NCI-H187 treated with DMSO at 0.1 percent for 48 hours (cell line): ENCODE results near the gene CXorf66.
"Not testable (repeated sequence)": the region's sequence is repeated elsewhere in the genome, so short reads cannot be mapped to it uniquely, and the experiment has no call there.

Source experiments
- DNase-seq: peaks from one replicate; lab custom pipeline; 2025; lab: John Stamatoyannopoulos, UW

The CXorf66 gene, protein sequence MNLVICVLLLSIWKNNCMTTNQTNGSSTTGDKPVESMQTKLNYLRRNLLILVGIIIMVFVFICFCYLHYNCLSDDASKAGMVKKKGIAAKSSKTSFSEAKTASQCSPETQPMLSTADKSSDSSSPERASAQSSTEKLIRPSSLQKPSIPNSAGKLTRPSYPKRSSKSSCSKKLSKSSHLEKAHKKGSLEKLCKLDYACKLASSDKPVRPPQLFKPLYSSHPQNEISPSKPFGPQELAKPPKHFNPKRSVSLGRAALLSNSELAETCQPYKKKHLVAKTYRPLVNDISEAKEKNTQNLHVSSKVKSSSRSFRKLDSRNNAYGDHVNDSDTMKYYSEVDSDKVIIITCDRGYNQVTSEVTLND

DNA sequence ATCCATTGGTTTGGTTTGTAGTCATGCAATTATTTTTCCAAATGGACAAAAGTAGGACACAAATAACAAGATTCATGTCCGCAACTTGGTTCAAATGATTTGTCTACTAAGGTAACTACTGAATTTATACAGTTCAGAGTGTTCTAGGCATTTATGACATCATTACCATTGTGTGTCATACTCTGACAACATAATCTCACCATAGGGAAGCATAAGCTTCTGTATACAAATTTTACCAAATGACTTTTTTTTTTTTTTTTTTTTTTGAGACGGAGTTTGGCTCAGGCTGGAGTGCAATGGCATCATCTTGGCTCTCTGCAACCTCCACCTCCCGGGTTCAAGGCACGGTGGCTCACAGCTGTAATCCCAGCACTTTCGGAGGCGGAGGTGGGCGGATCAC is at the start of gene CXorf66:
Gene CXorf66, minus strand, starts transcription at position 101 of the 400 bp plus-strand sequence. Its CDS starts 25 bp downstream, at position 76.
- no peak for DNase-seq

DNA sequence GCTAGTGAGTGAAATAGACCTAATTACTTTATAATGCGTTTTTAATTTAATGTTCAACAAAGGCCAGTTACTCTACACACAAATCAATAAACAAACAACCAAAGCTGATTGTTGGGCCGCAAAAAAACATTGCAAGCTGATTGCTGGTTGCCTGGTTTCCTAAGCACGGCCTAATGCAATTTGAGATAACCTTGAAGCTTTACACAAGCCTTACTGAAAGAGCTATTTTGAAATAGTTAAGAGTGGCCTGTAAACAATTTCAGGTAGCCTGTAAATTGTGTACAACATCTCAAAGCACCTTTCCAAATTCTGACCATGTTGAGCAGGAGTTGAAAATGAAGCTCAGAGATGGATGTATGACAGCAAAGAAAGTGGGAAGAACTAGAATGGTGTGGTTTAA is 17.5 kb upstream of the CXorf66 start:
- DNase-seq, result no peak

DNA sequence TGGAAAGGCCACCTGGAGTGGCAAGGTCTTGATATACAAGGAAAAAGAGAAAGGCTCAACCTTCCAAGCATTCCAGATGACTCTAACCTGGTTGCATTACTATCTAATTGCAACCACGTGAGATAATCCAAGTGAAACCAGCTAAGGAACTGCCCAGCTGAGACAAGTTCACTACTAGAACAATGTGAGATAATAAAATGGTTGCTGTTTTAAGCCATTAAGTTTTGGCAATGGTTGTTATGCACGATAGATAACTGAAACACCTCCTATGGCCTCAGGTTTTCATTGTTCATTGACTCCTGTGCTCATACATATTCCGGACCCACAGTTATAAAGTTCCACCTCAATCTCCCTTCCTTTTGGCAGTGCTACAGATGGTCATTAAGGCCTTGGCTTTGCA is 9.2 kb upstream of the CXorf66 start:
- DNase-seq, result no peak

DNA sequence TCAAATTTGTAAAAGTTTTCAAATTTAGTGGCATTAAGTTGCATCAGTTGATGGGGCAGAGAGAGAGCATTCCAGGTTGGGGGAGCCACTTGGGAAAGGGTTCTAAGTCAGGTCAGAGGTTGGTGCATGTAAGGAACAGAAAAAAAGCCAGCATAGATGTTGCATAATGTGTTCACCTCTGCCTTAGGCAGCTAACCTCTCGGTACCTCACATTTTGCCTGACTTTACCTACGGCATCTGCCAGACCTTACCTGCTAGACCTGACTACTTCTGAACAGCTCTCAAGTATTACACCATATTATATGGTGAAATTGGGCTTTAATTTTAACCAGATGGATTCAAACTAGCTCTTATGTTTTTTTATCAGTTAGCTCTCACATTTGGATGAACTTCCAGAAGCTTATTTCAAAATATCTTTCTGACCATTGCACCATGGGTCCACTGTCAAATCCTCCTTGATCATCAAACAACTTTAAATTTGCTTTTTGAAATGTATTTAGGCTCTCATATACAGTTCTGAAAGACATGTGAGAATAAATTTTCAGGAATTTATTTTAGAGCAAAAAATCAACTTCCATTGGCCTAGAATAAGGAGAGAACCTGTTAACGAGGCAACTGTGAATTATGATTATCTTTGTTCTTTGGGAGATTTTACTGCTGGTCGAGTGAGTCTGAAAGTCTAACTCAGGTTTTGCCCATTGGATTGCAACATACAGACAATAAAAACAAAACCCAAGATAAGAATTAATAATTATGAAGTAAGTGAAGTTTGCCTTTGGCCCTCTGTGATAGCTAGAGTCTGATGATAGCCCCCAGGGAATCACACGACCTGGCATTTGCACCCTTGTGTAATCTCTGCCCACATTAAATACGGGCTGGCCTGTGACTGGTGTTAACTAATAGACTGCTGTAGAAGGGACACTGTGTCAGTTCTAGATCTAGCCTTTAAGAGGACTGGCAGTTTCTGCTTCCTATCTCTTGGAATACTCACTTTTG is 7.6 kb upstream of the CXorf66 start:
- no peak for DNase-seq

DNA sequence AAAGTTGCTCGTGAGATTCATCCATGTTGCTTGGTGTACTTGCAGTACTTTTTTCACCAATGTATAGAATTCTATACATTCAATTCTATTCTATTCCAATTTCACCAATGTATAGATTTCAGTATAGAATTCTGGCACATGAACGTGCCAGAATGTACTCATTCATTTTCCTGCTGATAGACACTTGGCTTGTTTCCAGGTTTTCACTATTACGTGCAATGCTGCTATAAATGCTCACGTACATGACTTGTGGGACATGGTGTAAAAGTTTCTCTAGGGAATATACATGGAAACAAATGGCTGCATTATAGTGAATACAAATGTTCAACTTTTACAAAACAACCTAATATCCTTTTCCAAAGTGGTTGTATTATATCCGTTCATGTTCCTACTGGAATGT is 6.8 kb upstream of the CXorf66 start:
- DNase-seq, result no peak

DNA sequence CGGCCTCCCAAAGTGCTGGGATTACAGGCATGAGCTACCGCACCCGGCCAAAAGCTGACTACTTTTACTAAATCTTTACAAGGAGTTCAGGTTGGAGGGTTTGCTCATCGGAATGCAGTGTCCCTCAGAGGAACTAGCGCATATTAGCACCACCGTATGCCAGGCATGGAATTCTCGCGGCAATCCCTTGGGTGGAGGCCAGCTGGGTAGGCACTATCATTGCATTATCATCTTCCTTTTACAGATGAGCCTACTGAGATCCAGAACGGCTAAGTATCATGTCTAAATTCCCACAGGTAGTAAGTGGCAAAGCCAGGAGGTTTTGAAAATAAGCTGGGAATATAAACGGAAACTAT is 6.1 kb upstream of the CXorf66 start:
- DNase-seq, result no peak

DNA sequence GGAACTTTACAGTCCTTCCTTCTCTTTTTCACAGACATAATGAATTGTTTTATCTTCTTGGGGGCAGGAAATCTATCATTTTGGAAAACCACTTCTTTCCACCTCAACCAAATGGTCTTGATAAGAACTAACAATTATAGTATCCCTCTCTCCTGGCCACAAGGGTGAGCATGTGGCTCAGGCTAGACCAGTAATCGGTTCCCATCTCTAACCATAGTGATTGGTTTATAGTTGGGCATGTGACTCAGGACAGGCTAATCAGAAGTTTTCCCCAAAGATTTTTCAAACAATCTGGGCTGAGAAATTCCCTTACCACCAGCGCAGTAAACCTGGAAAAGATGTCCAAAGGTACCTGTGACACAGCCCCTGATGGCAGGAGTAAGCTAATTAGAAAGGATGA is 4.0 kb upstream of the CXorf66 start:
- DNase-seq, result no peak

DNA sequence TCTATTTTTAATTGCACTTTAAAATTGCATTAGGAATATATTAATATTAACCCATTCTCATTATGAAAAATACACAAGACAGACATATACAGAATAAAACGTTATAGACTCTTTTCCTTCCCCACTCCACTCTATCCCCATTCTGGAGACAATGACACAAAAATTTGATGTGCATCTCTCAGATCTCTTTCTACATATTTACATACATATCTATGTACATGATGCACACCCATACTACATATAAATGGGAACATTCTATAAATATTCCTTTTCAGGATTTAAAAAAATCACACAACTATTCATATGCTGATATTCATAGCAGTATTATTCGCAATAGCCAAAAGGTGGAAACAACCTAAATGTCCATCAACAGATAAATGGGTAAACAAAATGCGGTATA is 2.4 kb upstream of the CXorf66 start:
- no peak for DNase-seq

DNA sequence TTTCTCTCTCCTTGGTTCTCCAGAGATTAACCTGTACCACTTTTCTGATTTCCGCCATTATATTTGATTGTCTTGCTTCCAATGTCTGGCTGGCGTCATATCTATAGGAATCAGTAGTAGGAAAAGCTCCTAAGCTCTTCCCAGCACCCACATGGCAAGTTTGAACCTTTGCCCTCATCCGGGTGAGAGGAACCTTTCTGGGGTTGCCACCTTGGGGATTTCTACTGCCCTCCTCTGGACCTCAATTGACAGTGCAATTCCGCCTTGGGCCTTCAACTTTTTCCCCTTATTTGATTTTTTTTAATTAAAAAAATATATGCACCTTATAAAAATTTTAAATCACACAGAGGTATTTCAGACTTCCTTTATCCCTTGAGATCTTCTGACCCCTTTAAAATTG is 2.0 kb upstream of the CXorf66 start:
- no peak for DNase-seq

DNA sequence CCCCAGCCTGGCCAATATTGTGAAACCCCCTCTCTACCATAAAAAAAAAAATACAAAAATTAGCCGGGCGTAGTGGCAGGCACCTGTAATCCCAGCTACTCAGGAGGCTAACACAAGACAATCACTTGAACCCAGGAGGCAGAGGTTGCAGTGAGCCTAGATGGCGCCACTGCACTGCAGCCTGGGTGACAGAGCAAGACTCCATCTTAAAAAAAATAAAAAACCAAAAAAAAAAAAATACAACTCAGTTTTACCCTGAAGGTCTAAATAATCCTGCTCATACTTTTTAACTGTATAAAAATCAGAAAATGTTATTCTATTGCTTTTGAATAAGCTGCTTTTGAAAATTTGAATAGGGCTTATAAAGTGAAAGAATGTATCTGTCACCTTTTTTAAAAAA is 838 bp upstream of the CXorf66 start:
- not testable (repeated sequence) for DNase-seq

DNA sequence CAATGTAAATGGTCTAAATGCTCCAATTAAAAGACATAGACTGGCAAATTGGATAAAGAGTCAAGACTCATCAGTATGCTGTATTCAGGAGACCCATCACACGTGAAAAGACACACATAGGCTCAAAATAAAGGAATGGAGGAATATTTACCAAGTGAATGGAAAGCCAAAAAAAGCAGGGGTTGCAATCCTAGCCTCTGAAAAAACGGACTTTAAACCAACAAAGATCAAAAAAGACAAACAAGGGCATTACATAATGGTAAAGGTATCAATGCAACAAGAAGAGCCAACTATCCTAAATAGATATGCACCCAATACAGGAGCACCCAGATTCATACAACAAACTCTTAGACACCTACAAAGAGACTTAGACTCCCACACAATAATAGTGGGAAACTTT is 4.2 kb downstream of the CXorf66 start:
- not testable (repeated sequence) for DNase-seq

DNA sequence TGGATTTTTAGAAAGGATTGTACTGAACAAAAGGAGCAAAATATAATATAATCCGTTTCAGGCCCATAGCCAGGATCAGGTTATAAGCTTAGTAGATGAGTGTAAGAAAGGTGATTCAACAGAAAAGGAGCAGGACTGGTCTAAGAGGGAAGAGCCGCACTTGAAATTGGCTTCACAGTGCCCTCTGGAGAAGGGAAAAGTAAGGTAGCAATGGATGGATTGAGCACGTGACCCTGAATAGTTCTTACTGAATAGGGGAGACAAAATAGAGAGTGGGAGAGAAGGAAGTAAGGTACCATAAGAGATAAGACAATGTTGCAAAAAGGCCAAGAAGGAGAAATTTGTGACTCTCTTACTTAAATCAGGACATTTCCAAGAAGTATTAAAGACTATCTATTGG is 15.6 kb downstream of the CXorf66 start:
- DNase-seq, result no peak

DNA sequence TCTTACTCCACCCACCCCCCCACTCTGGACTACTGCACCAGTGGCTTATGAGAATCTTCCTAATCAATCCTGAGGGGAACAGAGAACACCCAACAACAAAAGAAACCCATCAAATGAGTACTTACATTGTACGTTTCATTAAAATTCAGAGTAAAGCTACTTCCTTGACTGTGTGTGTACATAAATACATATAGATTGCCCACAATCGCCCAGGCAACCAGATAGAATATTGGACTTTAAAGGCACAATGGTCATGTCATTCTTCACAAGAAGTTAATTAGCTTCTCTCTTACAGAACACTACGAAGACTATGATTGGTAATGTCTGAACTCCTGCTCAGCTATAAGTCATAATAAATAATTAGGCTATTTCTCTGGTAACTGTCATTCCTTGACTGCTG is 20.2 kb downstream of the CXorf66 start:
- DNase-seq, result no peak

DNA sequence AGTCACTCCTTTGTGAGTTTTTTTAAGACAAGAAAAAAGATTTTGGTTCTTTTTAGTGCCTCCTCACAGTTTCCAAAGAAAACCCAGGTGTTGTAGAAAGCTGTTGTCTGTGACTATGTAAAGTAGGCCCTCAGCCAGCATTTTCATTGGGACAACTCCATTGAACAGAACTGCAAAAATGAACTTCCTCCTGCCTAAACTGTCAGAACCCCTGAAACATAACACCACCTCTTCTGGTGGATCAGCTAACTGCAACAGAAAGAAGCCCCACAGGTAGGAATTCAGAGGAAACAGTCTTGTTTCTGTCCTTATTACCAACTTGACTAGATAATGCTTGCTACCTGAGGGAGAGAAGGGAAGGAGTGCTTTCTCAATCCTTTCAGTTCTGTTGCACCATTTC is 29.1 kb downstream of the CXorf66 start:
- no peak for DNase-seq

DNA sequence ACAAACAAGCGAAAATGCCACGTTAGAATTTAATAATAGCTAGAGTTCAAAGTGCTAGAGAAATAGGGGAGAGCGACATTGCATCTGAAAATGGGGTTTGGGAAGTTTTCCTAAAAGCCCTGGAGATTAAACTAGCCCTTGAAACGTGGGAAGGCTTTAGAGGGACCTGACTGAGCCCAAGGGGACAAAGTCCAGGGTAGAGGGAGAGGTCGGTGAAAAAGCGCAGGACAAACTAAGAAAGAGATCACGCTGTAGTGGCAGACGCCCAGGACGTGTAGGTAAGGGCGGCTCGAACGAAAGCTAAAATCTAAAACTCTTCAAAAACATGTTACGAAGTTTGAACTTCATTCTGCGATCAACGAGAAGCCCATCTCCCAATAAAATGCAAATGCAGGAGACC is 31.4 kb downstream of the CXorf66 start:
- no peak for DNase-seq

DNA sequence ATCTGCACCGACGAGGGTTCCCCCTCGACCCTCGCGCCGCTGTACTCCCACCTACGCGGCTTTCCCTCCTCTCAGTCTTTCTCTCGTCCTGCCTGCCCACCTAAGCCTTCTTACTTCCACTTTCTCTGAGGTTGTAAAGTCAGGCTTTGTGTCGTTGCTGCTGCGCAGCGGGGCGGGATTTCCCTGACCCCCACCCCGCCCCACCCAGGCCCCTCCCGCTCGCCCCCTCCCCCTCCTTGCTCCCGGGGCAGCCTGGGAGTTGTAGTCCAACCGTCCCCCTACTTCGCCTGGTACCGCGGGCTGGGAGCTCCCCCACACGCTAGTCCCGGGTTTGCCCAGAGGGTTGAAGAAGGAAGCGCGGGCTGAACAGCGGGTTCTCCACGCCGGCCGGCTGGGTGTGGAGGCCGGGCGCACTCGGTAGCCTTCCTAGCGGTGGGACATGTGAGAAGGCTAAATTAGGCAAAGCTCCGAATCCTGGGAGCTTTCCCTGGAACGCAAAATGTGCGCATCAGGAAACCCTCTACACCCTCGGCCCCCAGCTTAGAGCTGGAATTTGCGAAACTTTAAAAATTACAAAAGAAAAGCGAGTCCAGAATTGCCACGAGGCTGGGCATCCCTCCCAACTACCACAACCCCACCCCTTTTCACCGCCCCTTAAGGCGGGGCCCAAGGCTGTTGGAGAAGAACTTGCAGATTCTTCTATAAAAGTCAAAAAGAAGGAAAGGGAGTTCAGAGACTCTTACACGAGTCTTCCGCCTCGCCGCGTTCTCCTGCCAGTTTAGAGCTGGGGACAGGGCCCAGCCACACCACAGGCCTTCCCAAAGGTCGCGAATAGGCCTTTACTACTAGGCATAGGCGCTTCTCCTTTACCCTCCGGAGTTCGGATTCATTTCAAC is 32.2 kb downstream of the CXorf66 start, which contains the start of gene ATP11C:
Gene ATP11C, minus strand, starts transcription at position 153 of the 896 bp plus-strand sequence. CDS start 1,011 bp downstream, outside the sequence.
- no peak for DNase-seq

DNA sequence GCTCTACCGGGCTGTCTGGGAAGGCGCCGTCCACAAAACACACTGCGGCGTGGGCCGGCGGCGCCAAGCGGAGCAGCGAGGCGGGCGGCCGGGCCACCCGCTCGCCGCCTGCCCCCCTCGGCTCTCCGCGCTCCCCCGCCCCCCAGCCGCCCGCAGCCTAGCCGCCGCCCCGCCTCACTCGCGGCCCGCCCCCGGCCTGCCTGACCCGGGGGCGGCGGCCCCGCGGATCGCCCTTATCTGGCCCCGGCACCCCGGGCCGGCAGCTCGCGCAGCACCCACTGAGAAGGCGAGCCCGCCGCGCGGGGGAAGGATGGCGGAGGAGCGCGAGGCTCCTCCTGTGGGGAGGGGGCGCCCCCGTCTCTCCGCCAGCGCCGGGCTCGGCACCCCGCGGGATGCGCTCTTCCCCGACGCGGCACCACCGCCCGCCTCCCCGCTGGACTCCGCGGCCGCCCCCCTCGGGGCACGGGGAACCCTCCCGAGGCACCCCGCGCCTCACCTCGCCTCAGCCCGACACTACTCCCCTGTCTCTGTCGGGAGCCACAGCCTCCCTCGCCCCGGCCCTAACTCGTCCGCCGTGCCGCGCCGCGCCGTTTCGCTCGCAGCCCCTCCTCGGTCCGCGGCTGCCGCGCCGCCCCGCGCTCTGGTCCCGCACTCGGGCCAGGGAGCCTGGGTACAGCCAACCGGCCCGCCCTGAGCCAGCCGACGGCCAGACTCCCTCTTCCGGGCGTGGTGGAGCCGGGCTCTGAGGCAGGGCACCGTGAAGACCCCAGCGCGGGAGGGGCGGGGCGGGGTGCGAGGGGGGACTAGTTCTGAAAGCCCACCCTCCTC is 33.0 kb downstream of the CXorf66 start:
- no peak for DNase-seq

DNA sequence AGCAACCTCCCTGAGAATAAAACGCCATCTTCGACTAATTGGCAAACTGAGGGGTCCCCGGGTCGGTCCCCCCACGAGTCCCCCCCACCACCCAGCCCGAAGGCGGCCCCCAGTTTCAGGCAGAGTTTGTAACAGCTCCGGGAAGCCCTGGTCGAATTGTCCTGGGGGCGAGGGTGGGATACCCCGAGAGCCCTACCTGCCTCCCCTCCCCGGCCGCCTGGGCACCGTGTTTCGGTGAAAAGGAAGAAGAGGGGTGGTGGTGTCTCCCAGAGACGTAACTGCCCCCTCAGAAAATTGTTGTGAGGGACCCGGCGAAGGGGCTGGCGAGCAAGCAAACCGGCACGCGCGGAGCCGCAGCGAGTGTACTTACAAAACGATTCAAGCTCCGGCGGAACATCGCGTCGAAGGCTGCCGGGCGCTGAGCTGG is 33.7 kb downstream of the CXorf66 start:
- DNase-seq, result no peak

DNA sequence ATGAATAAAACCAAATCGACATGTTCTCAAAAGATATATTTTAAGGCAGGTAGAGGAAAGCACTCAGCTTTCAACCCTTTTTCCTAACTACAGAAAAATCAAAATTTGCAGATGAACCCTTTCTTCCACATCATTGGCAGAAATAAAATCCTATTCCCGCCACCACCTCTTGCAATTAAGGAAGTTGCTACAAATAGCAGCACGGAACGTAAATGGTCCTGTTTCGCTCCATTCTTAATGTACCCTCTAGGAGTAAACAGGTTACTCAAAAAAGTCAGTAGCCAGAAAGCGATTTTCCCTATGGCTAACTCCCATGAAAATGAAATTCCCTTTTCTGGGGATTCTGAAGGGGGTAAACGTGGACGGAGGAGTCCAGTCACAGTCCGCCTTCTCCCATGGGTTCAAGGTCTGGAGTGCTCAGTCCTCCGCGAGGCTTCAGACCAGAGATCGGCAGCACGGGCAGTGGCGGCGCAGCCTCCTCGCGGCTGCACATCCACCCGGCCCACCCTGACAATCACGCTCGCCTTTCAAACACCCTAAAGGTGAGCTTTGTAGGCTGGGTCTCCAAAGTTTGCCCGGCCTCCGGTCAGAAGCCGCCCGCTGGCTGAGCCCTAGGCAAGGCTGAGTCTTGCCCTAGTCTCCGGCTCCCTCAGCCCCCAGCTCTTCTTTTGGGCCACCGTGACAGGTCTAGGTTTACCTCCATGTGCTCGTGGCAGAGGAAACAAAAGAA is 34.2 kb downstream of the CXorf66 start:
- no peak for DNase-seq

DNA sequence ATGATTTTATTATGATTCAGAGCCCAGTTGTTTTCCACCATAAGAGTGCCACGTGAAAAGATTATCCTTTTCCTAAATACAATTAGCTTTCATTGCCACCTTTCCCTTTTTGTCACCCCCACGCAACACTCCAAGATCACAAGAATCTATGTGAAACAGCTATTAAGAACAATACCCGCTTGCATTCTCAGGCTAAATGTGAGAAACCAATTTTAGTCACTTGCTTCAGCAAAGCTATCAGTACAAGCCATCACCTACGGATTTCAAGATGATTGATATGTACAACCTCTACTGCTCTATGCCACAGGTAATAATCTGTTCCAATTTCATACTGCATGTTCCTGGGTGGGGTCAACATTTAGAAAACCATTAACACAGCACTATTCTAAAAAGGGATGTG is 34.9 kb downstream of the CXorf66 start:
- no peak for DNase-seq
